Mesothelial cell of epicardium (in vitro differentiated cells): Measurements from ENCODE around the gene SLC16A12. TPM values are rescaled to one million over a fixed set of nuclear protein-coding genes. Genes with fewer than 3 reads are reported as not detected.

Experiments used
- DNase-seq, 2 experiments: peaks; one replicate each; pipeline ENCODE4 v3.0.0; 2021; ENCODE audit warnings: low spot score in 2 of 2; ENCODE audit not compliant: unreplicated experiment in 2 of 2
- H3K27ac Mint-ChIP-seq: 2 replicates; pipeline ENCODE4 v1.8.0; 2021; ENCODE audit warnings: mixed read lengths
- H3K27me3 Mint-ChIP-seq: 2 replicates; pipeline ENCODE4 v1.8.0; 2021; ENCODE audit warnings: low read depth, mixed read lengths
- H3K36me3 Mint-ChIP-seq: 2 replicates; pipeline ENCODE4 v1.8.0; 2021; ENCODE audit warnings: mixed read lengths
- H3K4me1 Mint-ChIP-seq: 2 replicates; pipeline ENCODE4 v1.8.0; 2021; ENCODE audit warnings: mixed read lengths
- H3K4me3 Mint-ChIP-seq: 2 replicates; pipeline ENCODE4 v1.8.0; 2021; ENCODE audit warnings: mild to moderate bottlenecking, moderate library complexity, mixed read lengths
- H3K9me3 Mint-ChIP-seq: 2 replicates; pipeline ENCODE4 v1.8.0; 2021; ENCODE audit warnings: mixed read lengths
- total RNA-seq: library from RNA; stranded (reverse); gene quantifications from 3 replicates; pipeline ENCODE4 v1.2.1, GENCODE V29; 2021
- TF ChIP-seq, protein P1 (sequence below): fragments of 200-600 bp; sonication (generic); IDR thresholded peaks from one replicate; pipeline ENCODE4 v1.5.0; 2021; ENCODE audit warnings: antibody characterized with exemption; ENCODE audit not compliant: unreplicated experiment

The SLC16A12 gene
- total RNA-seq, 1 donor from 2014 or later = 3.0 TPM

GRCh38 chr10:89428877-89429276 is 106.5 kb downstream of the SLC16A12 start:
- peaks cover 2% of the 10 kb centered on the region for H3K27me3 Mint-ChIP-seq
- peaks cover 17% of the 10 kb centered on the region for H3K4me1 Mint-ChIP-seq
- no peak overlapping the region for H3K27ac Mint-ChIP-seq
- TF ChIP-seq, protein P1, sequence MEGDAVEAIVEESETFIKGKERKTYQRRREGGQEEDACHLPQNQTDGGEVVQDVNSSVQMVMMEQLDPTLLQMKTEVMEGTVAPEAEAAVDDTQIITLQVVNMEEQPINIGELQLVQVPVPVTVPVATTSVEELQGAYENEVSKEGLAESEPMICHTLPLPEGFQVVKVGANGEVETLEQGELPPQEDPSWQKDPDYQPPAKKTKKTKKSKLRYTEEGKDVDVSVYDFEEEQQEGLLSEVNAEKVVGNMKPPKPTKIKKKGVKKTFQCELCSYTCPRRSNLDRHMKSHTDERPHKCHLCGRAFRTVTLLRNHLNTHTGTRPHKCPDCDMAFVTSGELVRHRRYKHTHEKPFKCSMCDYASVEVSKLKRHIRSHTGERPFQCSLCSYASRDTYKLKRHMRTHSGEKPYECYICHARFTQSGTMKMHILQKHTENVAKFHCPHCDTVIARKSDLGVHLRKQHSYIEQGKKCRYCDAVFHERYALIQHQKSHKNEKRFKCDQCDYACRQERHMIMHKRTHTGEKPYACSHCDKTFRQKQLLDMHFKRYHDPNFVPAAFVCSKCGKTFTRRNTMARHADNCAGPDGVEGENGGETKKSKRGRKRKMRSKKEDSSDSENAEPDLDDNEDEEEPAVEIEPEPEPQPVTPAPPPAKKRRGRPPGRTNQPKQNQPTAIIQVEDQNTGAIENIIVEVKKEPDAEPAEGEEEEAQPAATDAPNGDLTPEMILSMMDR = no peak
- H3K9me3 Mint-ChIP-seq = no peaks in the 10 kb centered on the region
- H3K4me3 Mint-ChIP-seq = no peak overlapping the region
- H3K36me3 Mint-ChIP-seq = no peaks in the 10 kb centered on the region
- DNase-seq = no peak

- H3K27me3 Mint-ChIP-seq = peaks cover 2% of the 10 kb centered on the region
- H3K36me3 Mint-ChIP-seq = no peaks in the 10 kb centered on the region
- no peak for DNase-seq
- no peak overlapping the region for H3K27ac Mint-ChIP-seq
- H3K4me1 Mint-ChIP-seq = peaks cover 17% of the 10 kb centered on the region
- no peaks in the 10 kb centered on the region for H3K9me3 Mint-ChIP-seq
- TF ChIP-seq, protein P1 = no peak
- H3K4me3 Mint-ChIP-seq = no peak overlapping the region
These were observed 107.8 kb downstream of the SLC16A12 start for GRCh38 chr10:89427629-89428028.

DNA sequence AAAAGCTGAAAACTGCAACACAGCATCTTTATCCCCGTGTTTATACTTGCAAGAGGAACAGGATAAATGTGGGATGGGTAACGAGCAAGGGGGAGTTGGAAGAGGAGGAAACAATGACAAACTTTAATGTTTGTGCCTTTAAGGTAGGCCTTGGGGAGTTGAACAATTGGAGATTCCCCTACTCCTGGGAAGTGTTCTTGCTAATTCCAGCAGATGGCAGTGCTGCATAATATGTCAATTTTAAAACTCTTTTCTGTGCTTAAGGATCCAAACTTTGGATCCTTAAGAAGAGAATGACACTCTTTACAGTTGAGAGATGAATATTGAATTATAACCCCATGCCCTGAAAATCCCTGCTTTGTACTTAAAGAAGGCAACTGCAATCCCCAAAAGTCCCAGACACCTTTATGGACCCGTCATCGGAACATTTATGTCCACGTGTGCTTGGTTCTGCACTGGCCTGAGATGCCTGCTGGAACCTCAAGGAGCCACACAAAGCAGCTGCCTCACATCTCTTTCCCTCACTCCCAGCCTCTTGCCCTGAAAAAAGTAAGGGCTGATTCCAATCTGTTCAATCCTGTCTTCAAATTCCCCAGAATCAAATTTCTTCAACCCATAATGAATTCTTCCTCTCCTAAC is 109.0 kb downstream of the SLC16A12 start:
- Mint-ChIP-seq H3K4me1 (peaks cover 5% of the 10 kb centered on the region), H3K36me3 (peaks cover 2% of the 10 kb centered on the region), H3K27me3 (peaks cover 2% of the 10 kb centered on the region), H3K27ac (no peak overlapping the region), H3K9me3 (no peaks in the 10 kb centered on the region), H3K4me3 (no peak overlapping the region)
- no peak for DNase-seq
- TF ChIP-seq, protein P1 = peak; percentile 68

DNA sequence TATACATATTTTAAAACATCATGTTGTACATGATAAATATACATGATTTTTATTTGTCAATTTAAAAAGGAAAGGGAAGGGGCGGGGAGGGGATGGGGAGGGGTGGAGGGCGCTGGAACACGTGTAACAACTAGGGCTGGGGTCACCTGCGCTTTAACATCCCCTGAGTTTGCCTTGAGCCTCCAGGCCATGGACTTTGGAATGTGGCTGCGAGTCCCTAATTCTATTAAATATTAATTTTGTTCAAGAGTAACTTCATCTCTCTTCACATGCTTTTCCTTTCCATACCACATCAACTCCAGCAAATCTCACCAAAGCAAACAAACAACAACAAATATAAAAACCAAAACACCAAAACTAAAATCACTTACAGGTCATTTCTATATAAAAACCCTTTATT is 110.4 kb downstream of the SLC16A12 start:
- H3K27me3 Mint-ChIP-seq = peaks cover 2% of the 10 kb centered on the region
- H3K36me3 Mint-ChIP-seq = peaks cover 5% of the 10 kb centered on the region
- TF ChIP-seq, protein P1 = no peak
- H3K4me1 Mint-ChIP-seq = peaks cover 6% of the 10 kb centered on the region
- H3K9me3 Mint-ChIP-seq = no peaks in the 10 kb centered on the region
- H3K4me3 Mint-ChIP-seq = no peak overlapping the region
- H3K27ac Mint-ChIP-seq = no peak overlapping the region
- DNase-seq = no peak

- TF ChIP-seq, protein P1 = no peak
- Mint-ChIP-seq H3K36me3 (peaks cover 13% of the 10 kb centered on the region), H3K4me1 (peaks cover 24% of the 10 kb centered on the region), H3K27ac (no peak overlapping the region), H3K9me3 (no peaks in the 10 kb centered on the region), H3K27me3 (peaks cover 2% of the 10 kb centered on the region), H3K4me3 (no peak overlapping the region)
- no peak for DNase-seq
These were observed 114.3 kb downstream of the SLC16A12 start for GRCh38 chr10:89421018-89421476.
